ENCODE data around the gene CBX8.

Gene CBX8

DNA sequence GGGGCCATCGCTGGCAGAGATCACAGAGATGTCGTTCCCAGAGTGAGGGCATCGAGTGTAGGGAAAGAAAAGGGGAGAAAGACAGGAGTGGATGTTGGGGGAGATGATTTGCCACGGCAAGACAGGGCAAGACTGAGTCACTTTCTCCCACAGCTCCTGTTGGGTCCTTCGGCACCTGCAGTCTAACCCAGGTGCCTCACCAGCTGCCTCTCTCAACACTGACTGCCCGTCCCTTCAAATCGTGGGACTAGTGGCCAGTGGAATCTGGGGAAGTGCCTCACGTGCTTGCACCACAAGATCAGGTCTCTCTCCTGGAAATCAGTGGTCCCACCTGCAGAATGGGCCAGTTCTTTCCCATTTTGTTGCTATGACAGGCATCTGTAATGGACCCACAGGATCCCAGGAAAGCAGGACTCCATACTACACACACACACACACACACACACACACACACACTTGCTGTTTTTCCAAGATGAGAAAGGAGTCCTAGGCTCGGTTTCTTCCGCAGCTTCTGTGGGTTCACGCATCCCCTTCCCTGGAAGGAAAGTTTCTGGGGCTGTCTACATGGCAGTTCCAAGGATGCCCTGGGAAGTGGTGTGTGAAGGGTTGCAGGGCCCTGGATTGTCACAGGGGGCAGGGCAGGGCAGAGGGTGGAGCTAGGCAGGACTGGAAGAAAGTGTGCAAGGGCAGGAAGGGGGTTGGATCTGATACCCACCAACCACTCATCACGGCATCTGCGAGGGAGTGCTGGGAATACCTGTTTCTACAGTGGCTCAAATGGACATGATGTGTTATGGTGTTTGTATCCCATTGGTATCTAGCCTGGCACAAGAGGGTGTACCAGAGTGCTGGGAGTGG, 10.2 kb upstream of the CBX8 start:
- H3K4me1 ChIP-seq, result peaks cover 0 to 50% (median 26%) of the 10 kb centered on the region in 4 donors
- no peak for TF ChIP-seq CTCF (IDR thresholded peaks at IDR 0.05)
- no peaks in the 10 kb centered on the region for H3K36me3 ChIP-seq
- H3K4me3 ChIP-seq, result no peak overlapping the region
- intact Hi-C loops (cut with DNase I; ENCODE audit: low total_unique reads), result no loop called here
- no peaks in the 10 kb centered on the region for H3K9me3 ChIP-seq
- H3K27ac ChIP-seq, result no peak overlapping the region
- no peak for DNase-seq
- H3K27me3 ChIP-seq, result peaks cover 25 to 100% of the 10 kb centered on the region in 2 donors

DNA sequence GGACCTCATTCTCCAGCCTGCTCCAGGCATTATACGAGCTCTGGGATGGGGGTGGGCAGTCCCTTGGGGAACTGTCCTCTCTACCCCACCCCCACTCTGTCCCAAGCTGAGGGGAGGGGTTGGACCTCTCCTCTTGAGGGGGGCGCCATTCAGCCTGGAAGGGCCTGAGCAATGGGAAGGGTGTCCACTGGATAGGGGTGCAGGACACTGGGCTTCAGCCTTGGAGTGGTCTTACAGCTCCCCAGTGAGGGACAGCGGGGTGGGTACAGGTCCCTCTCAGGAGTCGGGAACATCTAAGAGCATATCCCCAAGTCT, 9.5 kb upstream of the CBX8 start:
- no peaks in the 10 kb centered on the region for H3K36me3 ChIP-seq
- peaks cover 0 to 49% (median 20%) of the 10 kb centered on the region in 4 donors for H3K4me1 ChIP-seq
- TF ChIP-seq CTCF (IDR thresholded peaks at IDR 0.05), result no peak
- DNase-seq, result no peak
- no peak overlapping the region for H3K4me3 ChIP-seq
- no peaks in the 10 kb centered on the region for H3K9me3 ChIP-seq
- H3K27ac ChIP-seq, result no peak overlapping the region
- intact Hi-C loops (cut with DNase I; ENCODE audit: low total_unique reads), result no loop called here
- H3K27me3 ChIP-seq, result peaks cover 25 to 100% of the 10 kb centered on the region in 2 donors

DNA sequence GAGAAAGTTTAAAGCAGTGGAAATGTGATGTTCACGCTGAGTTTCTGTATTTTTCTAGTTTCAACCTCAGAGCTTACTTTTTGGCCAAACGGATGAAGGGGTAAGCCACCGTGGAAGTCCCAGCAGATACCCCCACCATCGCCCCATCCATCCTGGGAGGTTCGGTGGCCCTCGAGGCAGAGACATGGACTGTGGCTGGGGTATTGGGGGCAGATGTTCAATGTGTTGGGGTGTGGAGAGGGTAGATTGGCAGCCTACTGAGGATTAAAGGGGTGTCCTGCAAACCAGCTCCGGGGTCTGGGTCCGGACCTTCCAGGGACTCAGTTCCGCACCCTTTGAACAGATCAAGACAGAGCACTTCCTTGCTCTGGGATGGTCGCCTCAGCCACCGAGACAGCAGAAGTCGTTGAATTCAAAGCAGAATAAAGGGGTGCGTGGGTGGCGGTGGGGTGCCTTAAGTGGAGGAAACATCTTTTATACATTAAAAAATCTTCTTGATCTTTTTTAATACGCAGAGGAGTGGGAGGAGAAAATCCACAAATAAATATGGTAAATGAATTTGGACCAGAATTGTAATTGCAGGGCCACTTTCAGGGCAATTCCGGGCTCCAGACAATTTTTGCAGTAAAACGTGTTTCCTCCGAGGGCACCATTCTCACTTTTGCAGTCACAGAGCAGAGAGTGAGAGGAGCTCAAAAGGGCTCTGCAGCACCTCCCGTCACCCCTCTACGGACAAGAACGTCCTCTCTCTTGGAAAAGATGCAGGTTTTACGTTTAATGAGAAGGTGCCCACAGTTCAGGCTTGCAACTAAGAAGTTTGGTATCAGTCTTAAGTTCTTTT, 8.2 kb upstream of the CBX8 start:
- Histone ChIP-seq H3K4me3 (no peak overlapping the region), H3K27ac (no peak overlapping the region), H3K9me3 (no peaks in the 10 kb centered on the region), H3K27me3 (peaks cover 27 to 100% of the 10 kb centered on the region in 2 donors), H3K4me1 (peaks cover 0 to 46% (median 18%) of the 10 kb centered on the region in 4 donors), H3K36me3 (no peaks in the 10 kb centered on the region)
- DNase-seq, result no peak
- TF ChIP-seq CTCF (IDR thresholded peaks at IDR 0.05), result no peak
- intact Hi-C loops (cut with DNase I; ENCODE audit: low total_unique reads), result no loop called here

DNA sequence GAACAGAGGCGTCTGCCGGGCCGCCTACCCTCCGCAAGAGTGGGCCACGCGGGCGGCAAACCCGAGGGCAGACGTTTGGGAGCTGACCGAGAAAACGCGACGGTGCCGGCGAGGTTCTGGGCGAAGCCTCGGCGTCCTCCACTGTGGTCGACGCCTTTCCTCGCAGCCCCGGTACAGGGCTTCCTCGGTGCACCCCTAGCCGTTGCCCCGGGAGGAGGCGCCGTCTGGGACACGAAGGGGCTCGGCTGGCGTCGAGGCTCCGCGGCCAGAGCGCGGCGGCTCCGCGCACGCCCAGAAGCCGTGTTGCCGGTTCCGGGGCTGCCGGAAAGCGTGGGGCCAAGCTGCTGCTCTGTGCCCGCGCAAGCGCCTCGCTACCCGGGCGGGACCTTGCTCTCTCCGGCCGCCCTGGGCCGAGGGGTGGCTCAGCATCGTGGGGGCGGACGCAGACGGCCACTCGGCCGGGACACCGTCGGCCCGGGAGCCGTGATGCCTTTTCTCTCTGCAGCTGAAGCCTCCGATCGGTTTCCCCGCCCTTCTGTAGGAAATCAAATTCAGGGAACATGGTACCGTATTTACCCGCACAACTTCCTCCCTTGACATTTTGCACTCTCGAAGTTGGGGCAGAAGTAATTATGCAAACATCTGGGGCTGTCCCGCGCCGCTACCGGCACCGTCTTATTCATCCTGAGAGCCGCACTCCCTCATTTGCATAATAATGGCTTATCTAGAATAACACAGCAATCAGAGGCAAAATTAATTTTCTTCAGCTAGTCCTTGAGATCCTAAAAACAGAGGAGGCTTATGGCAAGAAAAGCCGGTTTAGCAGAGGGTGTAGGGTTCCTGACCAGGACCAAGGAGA, 7.3 kb upstream of the CBX8 start:
- Histone ChIP-seq H3K9me3 (no peaks in the 10 kb centered on the region), H3K4me3 (no peak overlapping the region), H3K4me1 (peaks cover 0 to 42% (median 18%) of the 10 kb centered on the region in 4 donors), H3K27ac (no peak overlapping the region), H3K36me3 (no peaks in the 10 kb centered on the region), H3K27me3 (peaks cover 30 to 100% of the 10 kb centered on the region in 2 donors)
- intact Hi-C loops (cut with DNase I; ENCODE audit: low total_unique reads), result no loop called here
- no peak for DNase-seq
- TF ChIP-seq CTCF (IDR thresholded peaks at IDR 0.05), result no peak

DNA sequence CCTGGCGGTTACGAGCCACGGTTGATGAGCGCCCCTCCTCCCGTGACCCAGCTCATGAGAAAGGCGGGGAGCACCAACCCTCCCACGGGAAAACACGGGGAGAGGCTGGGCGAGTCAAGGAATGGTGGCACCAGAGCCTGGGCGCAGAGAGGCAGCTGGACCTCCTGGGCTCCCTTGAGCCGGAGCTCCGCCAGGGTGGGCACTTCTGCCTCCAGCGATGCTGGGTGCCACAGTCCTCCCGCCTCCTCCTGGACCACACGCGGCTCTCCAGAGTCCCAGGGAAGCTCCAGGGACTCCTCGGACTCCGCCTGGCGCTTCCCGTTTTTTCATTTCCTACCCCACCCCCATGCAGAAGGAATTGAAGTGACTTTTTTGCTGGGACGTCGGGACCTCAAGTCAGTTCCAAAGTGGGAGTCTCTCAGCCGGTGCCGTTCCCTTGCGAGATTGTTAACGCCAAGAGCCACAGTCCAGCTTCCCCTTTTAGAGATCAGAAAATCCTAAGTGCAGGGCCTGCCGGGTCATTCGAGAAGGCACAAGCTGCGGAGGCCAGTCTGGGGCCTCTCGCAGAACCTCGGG, 6.6 kb upstream of the CBX8 start:
- TF ChIP-seq CTCF (IDR thresholded peaks at IDR 0.05), result no peak
- no peaks in the 10 kb centered on the region for H3K9me3 ChIP-seq
- DNase-seq, result no peak
- H3K27me3 ChIP-seq, result peaks cover 35 to 100% of the 10 kb centered on the region in 2 donors
- intact Hi-C loops (cut with DNase I; ENCODE audit: low total_unique reads), result no loop called here
- no peaks in the 10 kb centered on the region for H3K36me3 ChIP-seq
- H3K4me1 ChIP-seq, result peaks cover 0 to 49% (median 25%) of the 10 kb centered on the region in 4 donors
- H3K27ac ChIP-seq, result no peak overlapping the region
- H3K4me3 ChIP-seq, result no peak overlapping the region
